CD4-positive, alpha-beta T cell treated with Interleukin-15 for 1 hour (primary cell): Measurements from ENCODE around the gene GRID2.

Experiments used
- DNase-seq: peaks from one replicate; pipeline ENCODE4 v3.0.0-alpha.2; 2020

GRID2 gene

DNA sequence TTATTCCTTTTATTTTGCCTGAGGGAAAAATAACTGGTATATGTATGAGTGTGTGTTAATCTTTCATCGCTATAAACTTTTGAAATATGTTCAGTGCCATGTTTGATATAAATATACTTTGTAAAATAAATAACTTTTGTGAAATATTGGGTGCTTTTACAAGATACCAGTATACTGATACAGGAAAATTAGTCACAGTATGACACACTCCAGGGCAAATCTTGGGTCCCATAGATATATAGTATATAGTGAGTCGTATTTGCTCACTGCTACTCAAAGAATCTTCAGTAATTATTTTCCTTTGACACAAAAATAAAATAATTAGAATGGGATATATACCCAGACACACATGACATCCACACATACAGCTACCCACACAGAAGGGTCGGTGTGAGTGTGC is 472.3 kb downstream of the GRID2 start:
- DNase-seq, result no peak

DNA sequence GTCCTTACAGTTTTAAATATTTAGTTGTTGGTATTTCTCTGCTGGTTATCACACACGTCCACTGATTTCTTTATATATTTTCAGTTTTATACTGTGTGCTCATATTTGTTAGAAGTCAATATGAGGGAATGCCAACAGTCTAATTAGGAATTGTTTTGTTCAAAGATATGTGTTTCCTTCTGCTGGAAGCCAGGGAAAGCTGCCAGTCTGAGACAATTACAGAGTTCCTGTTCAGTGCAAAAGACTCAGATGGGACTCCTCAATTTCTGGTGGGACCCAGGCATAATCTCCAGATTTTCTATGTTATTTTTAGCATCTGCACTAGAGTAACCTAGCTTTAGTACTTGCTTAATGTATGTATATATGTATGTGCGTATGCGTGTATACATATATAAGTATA is 486.0 kb downstream of the GRID2 start:
- no peak for DNase-seq

DNA sequence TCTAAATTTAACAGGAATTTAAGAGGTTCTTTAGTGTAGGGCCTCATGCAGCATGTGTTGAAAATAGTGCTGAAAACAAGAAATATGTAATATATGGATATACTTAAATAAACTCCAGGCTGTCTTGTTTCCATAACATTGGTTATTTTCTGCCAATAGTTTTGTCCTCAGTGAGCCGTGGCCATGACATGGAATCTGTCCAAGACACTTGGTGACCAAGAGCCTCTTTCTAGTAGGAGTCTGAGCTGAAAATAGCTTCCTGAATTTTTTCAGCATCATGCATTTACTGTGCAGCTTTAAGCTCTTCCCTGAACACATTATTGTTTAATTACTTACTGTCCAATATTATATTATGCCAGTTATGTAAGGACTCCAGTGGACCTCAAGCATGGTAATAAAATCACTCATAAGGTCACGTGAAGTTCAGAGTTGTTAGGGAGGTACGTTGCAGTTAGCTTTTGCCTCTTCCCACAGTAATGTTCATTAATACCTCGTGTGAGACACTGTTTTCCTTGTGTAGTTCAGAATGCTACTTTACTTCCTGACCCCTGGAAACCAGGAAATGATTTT is 488.2 kb downstream of the GRID2 start:
- no peak for DNase-seq

GRCh38 chr4:92809381-92809780 is 505.6 kb downstream of the GRID2 start:
- DNase-seq, result no peak

GRCh38 chr4:92812652-92813051 is 508.9 kb downstream of the GRID2 start:
- DNase-seq, result no peak

DNA sequence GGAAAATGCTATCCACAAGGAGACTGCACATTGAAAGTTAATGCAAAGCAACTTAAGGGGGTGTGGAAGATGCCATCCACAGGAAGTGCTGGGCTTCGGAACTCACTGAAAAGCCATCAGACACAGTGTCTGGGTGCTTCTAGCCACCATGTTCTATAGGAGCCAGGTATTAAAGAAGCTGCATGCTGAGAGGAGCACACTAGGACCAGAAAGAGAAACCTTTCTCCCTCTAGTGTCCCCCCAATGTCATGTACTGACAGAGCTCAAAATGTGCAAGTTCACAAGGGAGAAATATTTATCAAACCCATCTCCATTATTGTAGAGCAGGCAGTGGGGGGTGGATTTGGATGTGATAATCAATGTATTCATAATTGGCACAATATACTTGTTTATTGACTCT is 510.9 kb downstream of the GRID2 start:
- no peak for DNase-seq

DNA sequence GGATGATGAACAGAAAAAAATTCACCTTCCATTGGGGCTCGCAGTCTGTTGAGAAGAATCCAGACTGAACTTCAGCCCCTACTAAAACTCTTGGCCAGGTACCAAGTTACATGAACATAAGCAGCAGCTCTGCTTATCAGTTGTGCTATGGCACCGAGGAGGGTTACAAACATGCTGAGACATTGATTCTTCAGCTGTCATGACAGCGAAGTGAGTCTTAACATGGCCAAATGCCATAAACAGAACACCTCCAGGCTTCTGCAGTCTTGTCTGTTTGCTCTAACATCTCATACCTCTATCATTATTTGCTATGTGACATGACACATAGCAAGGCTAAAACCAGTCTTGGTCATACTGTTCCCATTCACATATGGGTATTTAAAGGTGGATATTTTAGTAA is 521.5 kb downstream of the GRID2 start:
- no peak for DNase-seq

DNA sequence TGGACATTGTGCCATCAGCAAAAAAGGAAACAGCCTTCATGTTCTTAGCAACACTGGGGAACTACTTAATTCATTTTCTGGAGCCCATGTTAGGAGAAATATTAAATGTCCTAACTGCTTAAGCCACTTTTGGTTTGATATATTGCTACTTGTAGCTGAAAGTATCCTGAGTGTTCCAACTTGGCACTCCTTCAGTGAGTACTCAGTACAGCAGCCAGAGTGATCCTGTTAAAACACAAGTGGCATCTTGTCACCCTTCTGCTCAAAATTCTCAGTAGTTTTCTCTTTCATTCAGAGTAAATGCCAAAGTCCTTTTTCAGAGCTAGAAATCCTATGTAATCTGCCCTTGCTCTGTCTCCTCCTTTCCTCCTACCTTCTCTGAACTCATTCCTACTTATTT is 522.0 kb downstream of the GRID2 start:
- no peak for DNase-seq

DNA sequence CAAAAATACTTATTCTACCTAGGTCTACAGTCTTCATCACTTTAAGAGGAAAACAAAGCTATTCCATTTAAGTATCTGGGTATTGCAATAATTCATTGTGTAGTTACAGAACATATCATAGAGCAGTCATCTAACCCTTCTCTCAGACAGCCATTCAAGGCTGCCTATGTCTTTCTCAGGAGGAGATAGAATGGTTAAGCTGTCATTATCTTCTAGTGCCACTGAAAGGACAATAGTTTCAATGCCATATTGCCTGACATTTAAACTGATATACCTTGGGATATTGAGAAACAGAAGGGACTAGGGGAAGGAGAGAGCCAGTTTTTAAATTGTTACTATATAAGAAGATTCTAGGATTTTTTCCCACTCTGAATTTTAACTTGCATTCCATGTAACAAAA is 527.0 kb downstream of the GRID2 start:
- DNase-seq, result no peak

- no peak for DNase-seq
Measured at GRCh38 chr4:92840880-92841279, 537.1 kb downstream of the GRID2 start.

- DNase-seq, result no peak
Measured at GRCh38 chr4:92843784-92844183, 540.0 kb downstream of the GRID2 start.

GRCh38 chr4:92847026-92847425 is 543.3 kb downstream of the GRID2 start:
- no peak for DNase-seq

- DNase-seq, result no peak
Measured at GRCh38 chr4:92862509-92862908, 558.7 kb downstream of the GRID2 start.

GRCh38 chr4:92864096-92864495 is 560.3 kb downstream of the GRID2 start:
- no peak for DNase-seq

GRCh38 chr4:92872604-92873003 is 568.8 kb downstream of the GRID2 start:
- no peak for DNase-seq

GRCh38 chr4:92885632-92886031 is 581.9 kb downstream of the GRID2 start:
- no peak for DNase-seq

DNA sequence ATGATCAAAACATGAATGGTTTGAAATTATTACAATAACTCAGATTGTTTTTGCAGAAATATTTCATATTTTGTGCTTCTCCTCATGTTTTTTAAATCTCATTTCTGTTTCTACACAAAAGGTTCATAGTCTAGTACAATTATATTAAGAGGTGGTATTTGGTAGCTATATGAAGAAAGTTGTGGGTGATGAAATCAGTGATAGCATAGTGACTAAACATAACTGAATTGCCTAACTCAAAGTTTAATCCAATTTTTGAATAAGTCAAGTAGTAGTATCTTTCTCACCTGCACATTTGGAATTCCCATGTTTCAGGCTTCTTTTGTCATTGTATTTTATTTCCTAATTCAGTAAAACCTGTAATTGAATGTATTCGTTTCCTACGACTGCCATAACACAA is 648.7 kb downstream of the GRID2 start:
- DNase-seq, result no peak

DNA sequence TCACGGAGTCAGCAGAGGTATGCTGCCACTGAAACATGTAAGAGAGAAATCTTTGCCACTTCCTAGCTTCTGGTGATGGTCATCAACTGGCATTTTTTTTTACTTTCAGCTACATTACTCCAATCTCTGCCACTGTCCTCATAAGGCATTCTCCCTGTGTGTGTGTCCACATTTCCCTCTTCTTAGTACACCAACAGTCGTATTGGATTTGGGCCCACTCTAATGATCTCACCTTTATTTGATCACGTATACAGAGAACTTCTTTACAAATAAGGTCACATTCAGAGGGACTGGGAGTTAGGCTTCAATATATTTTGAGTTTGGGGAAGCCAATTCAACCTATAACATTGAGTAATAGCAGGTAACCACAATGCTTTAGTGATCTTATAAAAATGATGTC is 649.1 kb downstream of the GRID2 start:
- DNase-seq, result no peak

DNA sequence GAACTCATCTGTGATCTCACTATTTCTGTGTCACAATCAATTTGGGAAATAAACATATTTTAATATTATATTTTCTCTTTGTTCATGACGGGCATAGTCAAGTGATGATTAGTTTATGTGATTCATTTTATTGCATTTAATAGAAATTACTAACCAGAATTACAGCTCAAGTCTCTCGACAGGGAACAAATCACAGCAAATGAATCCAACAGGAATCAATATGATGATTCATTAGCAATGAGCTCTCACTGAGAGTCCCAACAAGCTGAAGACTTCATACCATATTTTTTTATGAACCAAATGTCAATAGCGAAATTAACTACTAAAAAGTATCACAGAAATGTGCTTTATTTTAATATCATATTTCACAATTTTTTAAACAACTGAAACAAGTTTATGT is 649.7 kb downstream of the GRID2 start:
- no peak for DNase-seq

DNA sequence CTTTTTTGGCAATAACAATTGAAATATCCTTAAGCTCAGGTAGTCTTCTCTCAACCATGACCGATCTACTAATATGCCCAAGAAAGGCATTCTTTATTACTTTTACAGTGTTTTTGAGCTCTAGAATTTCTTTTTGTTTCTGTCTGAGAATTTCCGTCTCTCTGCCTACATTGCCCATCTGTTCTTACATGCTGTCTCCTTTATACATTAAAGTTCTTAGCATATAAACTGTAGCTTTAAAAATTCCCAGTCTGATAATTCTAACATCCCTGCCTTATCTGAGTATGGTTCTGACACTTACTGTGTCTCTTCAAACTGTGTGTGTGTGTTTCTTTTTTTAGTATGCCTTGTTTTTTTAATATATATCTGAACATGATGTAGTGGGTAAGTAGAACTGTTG is 658.1 kb downstream of the GRID2 start:
- no peak for DNase-seq

GRCh38 chr4:92962831-92963230 is 659.1 kb downstream of the GRID2 start:
- no peak for DNase-seq

DNA sequence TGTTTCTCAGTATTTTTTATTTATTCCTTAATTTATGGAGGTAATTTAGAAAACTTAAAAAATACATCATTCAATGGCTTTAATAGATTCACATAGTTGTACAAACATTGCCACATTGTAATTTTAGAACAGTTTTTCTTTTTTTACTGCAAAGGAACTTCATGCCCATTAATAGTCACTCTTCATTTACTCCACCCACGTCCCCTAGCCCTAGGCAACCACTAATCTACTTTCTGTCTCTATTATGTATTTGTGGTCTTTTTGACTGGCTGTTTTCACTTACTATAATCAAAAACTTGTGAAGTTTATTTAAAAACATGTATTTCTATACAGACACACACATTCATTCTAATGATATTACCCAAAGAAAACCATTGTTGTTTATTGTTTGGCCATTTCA is 664.8 kb downstream of the GRID2 start:
- DNase-seq, result no peak

GRCh38 chr4:92968996-92969395 is 665.2 kb downstream of the GRID2 start:
- DNase-seq, result no peak

GRCh38 chr4:92969650-92970379 is 666.0 kb downstream of the GRID2 start:
- DNase-seq, result no peak

- no peak for DNase-seq
Measured at GRCh38 chr4:92970996-92971395, 667.2 kb downstream of the GRID2 start.
